Gastroesophageal sphincter (tissue), 3 donors: ENCODE measurements around the gene PFDN1.

Experiments used
- CTCF ChIP-seq, 4 experiments: fragments of 200-600 bp in 2 of 4; fragments of 450-650 bp in 2 of 4; sonication (generic) in 1 of 4; IDR thresholded peaks; one replicate each; pipeline ENCODE4 v1.5.1; 2017 to 2019; ENCODE audit warnings: antibody characterized with exemption in 4 of 4, mild to moderate bottlenecking in 2 of 4, moderate library complexity in 2 of 4
- POLR2A ChIP-seq, 2 donors: fragments of 450-650 bp; IDR thresholded peaks; one replicate each; pipeline ENCODE4 v1.6.1; 2017; ENCODE audit warnings: antibody characterized with exemption in 2 of 2, mild to moderate bottlenecking in 2 of 2, moderate library complexity in 1 of 2
- POLR2AphosphoS5 ChIP-seq: sonication (generic); formaldehyde crosslinking; IDR thresholded peaks from one replicate; pipeline ENCODE4 v1.6.1; 2017; ENCODE audit warnings: antibody characterized with exemption

GRCh38 chr5:140220698-140221064, 82.2 kb downstream of the PFDN1 start:
- TF ChIP-seq POLR2A (IDR thresholded peaks at IDR 0.05), result no peak
- TF ChIP-seq CTCF (IDR thresholded peaks at IDR 0.05), result no peak
- TF ChIP-seq POLR2AphosphoS5, result no peak
